NCI-H1436 (cell line): ENCODE results near the gene PNP.

Experiments
- DNase-seq: peaks from one replicate; lab custom pipeline; 2025; lab: John Stamatoyannopoulos, UW

Gene PNP

GRCh38 chr14:20455355-20456300 lies 13.6 kb upstream of the PNP start:
- peak; percentile 84 for DNase-seq

GRCh38 chr14:20456971-20457370 lies 12.2 kb upstream of the PNP start:
- DNase-seq = no peak

GRCh38 chr14:20458031-20458789 lies 11.0 kb upstream of the PNP start:
- no peak for DNase-seq

- DNase-seq = peak; percentile 66
Measured at GRCh38 chr14:20460458-20461224, 8.6 kb upstream of the PNP start.

GRCh38 chr14:20461225-20462141 lies 7.7 kb upstream of the PNP start, which contains the start of gene PIP4P1:
Gene PIP4P1, minus strand, starts transcription at chr14:20461434. Its CDS starts 109 bp downstream, at chr14:20461325.
- peak; percentile 99 for DNase-seq

- no peak for DNase-seq
Measured at GRCh38 chr14:20468764-20469241, 403 bp upstream of the PNP start.

GRCh38 chr14:20469890-20470602 lies 840 bp downstream of the PNP start:
- DNase-seq = no peak

GRCh38 chr14:20470603-20470901 lies 1.3 kb downstream of the PNP start:
- DNase-seq = no peak

- DNase-seq = no peak
Measured at GRCh38 chr14:20472536-20473169, 3.4 kb downstream of the PNP start.

- DNase-seq = no peak
Measured at GRCh38 chr14:20476776-20477175, 7.6 kb downstream of the PNP start.

- no peak for DNase-seq
Measured at GRCh38 chr14:20477211-20477876, 8.1 kb downstream of the PNP start.

- no peak for DNase-seq
Measured at GRCh38 chr14:20478894-20479293, 9.7 kb downstream of the PNP start.

- DNase-seq = no peak
Measured at GRCh38 chr14:20482382-20482781, 13.2 kb downstream of the PNP start.

- no peak for DNase-seq
Measured at GRCh38 chr14:20485900-20486299, 16.7 kb downstream of the PNP start.

GRCh38 chr14:20486684-20487395 lies 17.6 kb downstream of the PNP start:
- no peak for DNase-seq

- no peak for DNase-seq
Measured at GRCh38 chr14:20487396-20487725, 18.2 kb downstream of the PNP start.

GRCh38 chr14:20489093-20489994 lies 20.1 kb downstream of the PNP start:
- DNase-seq = no peak

GRCh38 chr14:20490563-20490962 lies 21.4 kb downstream of the PNP start:
- DNase-seq = no peak
